ENCODE measurements around the gene NIPBL. TPM values are rescaled to one million over a fixed set of nuclear protein-coding genes. Genes with fewer than 3 reads are reported as not detected.

The NIPBL gene
- total and polyA plus RNA-seq, 5 experiments from 2014 or later, result 13.8 to 127 (median 36.4) TPM

- DNase-seq, result peak in 4 of 10 donors; percentile 15 to 76 (median 71)
- Mint-ChIP-seq H3K27me3 (no peaks in the 10 kb centered on the region), H3K9me3 (peaks cover 0 to 2% (median 0%) of the 10 kb centered on the region in 9 donors), H3K36me3 (peaks cover 0 to 12% (median 0%) of the 10 kb centered on the region in 3 donors), H3K4me1 (peaks cover 18 to 51% (median 35%) of the 10 kb centered on the region in 4 donors), H3K4me3 (peak overlapping the region in 8 of 10 donors; percentile 0 to 69 (median 48)), H3K27ac (peak overlapping the region in 6 of 10 donors; percentile 3 to 67 (median 42))
- POLR2A ChIA-PET, result interaction anchor here (0.5 to 1.0 kb wide), 3 partner anchors 128 to 501 kb away, joined by 3 to 4 read pairs (median 4); partner anchors contain the start of gene NUP155
- ATAC-seq, result peak; percentile 78 to 82
Measured at GRCh38 chr5:36870399-36871040, 6.0 kb upstream of the NIPBL start.

GRCh38 chr5:36874465-36874864 lies 2.1 kb upstream of the NIPBL start:
- Mint-ChIP-seq H3K4me1 (peaks cover 19 to 60% (median 44%) of the 10 kb centered on the region in 4 donors), H3K9me3 (no peaks in the 10 kb centered on the region), H3K36me3 (peaks cover 0 to 6% (median 4%) of the 10 kb centered on the region in 3 donors), H3K27ac (peak overlapping the region; percentile 95 to 99 (median 98)), H3K27me3 (no peaks in the 10 kb centered on the region), H3K4me3 (peak overlapping the region; percentile 88 to 99 (median 93))
- ATAC-seq, result no peak
- no peak for DNase-seq
- POLR2A ChIA-PET, result interaction anchor here (0.7 kb wide), 1 partner anchor 375 kb away, joined by 3 read pairs; the partner anchor contains the start of gene CPLANE1

DNA sequence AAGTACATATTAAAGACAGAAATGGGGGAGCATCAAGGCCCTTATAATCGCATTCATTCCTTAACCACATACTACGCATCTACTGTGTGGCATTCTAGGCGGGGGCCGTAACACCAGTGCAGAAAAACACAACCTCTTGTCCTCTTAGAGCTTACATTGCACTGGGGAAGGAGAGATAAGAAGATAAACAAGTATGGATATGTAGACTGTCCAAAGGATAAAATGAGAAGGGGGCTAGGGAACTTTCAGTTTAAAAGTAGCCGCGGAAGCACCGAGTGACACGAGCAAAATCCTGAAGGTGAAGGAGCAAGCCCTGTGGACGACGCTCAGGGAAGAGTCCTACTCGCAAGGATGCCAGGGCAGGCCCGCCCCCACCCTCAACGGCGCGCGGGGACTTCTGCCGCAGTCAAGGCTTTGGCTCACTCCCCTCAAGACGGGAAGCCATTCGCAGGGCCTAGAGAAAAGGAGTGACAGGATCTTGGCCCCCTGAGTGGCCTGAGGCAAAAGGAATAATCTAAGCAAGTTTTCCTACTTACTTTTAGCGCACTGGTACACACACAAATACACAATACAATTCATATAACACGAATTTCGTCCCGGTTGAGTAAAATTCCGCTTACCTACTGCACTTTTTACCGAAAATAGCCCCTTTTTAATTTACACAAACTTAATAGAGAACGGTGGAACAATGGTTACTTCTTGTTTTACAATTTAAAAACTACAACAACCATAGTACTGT lies 1.3 kb upstream of the NIPBL start:
- H3K4me3 Mint-ChIP-seq, result peak overlapping the region; percentile 88 to 99 (median 93)
- peak overlapping the region; percentile 95 to 99 (median 98) for H3K27ac Mint-ChIP-seq
- POLR2A ChIA-PET, result interaction anchor here (0.7 to 3.4 kb wide), 9 partner anchors 8 to 1019 kb away, joined by 3 to 21 read pairs (median 8); partner anchors contain the start of genes CPLANE1, IL7R, LMBRD2 and NADK2

GRCh38 chr5:36875790-36876298 lies 725 bp upstream of the NIPBL start:
- H3K36me3 Mint-ChIP-seq, result peaks cover 0 to 6% (median 4%) of the 10 kb centered on the region in 3 donors
- peak overlapping the region; percentile 88 to 99 (median 93) for H3K4me3 Mint-ChIP-seq
- H3K27ac Mint-ChIP-seq, result peak overlapping the region; percentile 95 to 99 (median 98)
- H3K27me3 Mint-ChIP-seq, result no peaks in the 10 kb centered on the region
- ATAC-seq (peak; percentile 60 to 65), DNase-seq (peak; percentile 66 to 86 (median 74))
- no peaks in the 10 kb centered on the region for H3K9me3 Mint-ChIP-seq
- POLR2A ChIA-PET, result interaction anchor here (0.6 to 3.4 kb wide), 19 partner anchors 9 to 1947 kb away, joined by 3 to 21 read pairs (median 4); partner anchors contain the start of genes DNAJC21, IL7R, LMBRD2 and NADK2
- peaks cover 18 to 68% (median 42%) of the 10 kb centered on the region in 4 donors for H3K4me1 Mint-ChIP-seq

More for the DNA sequence above, 1.3 kb upstream of the NIPBL start:
- DNase-seq (peak; percentile 39 to 66 (median 48)), ATAC-seq (peak; percentile 19 to 29)
- peaks cover 0 to 6% (median 4%) of the 10 kb centered on the region in 3 donors for H3K36me3 Mint-ChIP-seq
- no peaks in the 10 kb centered on the region for H3K9me3 Mint-ChIP-seq
- peaks cover 19 to 66% (median 42%) of the 10 kb centered on the region in 4 donors for H3K4me1 Mint-ChIP-seq
- no peaks in the 10 kb centered on the region for H3K27me3 Mint-ChIP-seq

- Mint-ChIP-seq H3K4me1 (peaks cover 23 to 72% (median 46%) of the 10 kb centered on the region in 4 donors), H3K4me3 (peak overlapping the region; percentile 88 to 99 (median 93)), H3K27me3 (no peaks in the 10 kb centered on the region)
Measured at GRCh38 chr5:36876965-36877666, 547 bp downstream of the NIPBL start.

DNA sequence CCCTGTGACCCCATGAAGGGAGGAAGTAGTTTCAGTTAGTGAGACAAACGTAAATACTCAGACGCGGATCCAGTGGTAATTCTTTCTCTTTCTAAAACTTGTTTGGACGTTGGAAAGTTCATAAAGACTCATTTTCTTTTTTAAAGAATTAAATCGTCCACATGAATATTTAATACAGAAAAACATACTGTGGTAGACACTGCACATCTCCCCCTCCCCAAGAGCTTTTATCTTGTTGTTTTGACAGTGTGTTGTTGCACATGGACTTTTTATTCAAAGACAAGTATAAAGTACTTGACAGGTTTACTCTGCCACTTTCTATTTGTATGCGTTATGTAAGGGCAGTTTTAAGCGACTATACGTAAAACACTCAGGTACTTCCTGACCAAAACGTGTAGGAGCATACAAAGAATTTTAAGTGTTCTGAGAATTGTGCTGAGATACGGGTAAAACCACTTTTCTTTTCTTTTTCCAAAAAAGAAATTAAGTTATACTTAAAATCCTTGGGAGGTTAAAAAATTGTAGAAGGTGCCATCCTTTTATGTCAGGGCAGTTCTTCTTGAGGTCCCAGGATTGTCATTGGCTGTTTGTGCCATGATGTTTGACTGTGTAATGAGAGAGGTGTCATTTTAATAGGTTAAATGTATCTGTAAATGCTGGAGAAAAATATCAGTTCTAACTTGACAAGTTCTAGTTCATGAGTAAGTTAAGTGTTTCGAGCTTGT lies 1.3 kb downstream of the NIPBL start:
- Mint-ChIP-seq H3K4me1 (peaks cover 25 to 71% (median 47%) of the 10 kb centered on the region in 4 donors), H3K27ac (peak overlapping the region; percentile 93 to 99 (median 98)), H3K27me3 (no peaks in the 10 kb centered on the region), H3K9me3 (no peaks in the 10 kb centered on the region), H3K36me3 (peaks cover 0 to 4% (median 0%) of the 10 kb centered on the region in 3 donors), H3K4me3 (peak overlapping the region; percentile 88 to 99 (median 93))
- DNase-seq (peak in 6 of 10 donors; percentile 8 to 60 (median 44)), ATAC-seq (peak in 1 of 2 donors; percentile 22)
- POLR2A ChIA-PET, result interaction anchor here (0.6 to 3.4 kb wide), 8 partner anchors 8 to 636 kb away, joined by 3 to 21 read pairs (median 8); partner anchors contain the start of genes NADK2 and NUP155

More at GRCh38 chr5:36876965-36877666, 547 bp downstream of the NIPBL start:
- ATAC-seq, result peak; percentile 24 to 32
- POLR2A ChIA-PET, result interaction anchor here (0.6 to 3.4 kb wide), 18 partner anchors 9 to 1948 kb away, joined by 3 to 21 read pairs (median 4); partner anchors contain the start of genes DNAJC21, IL7R, LMBRD2 and NADK2
- no peaks in the 10 kb centered on the region for H3K9me3 Mint-ChIP-seq
- peaks cover 0 to 5% (median 4%) of the 10 kb centered on the region in 3 donors for H3K36me3 Mint-ChIP-seq
- peak overlapping the region; percentile 93 to 99 (median 98) for H3K27ac Mint-ChIP-seq
- DNase-seq, result peak in 9 of 10 donors; percentile 36 to 79 (median 58)

GRCh38 chr5:36878392-36879082 lies 2.0 kb downstream of the NIPBL start:
- H3K27ac Mint-ChIP-seq, result peak overlapping the region; percentile 93 to 99 (median 98)
- DNase-seq (no peak), ATAC-seq (no peak)
- peaks cover 25 to 66% (median 43%) of the 10 kb centered on the region in 4 donors for H3K4me1 Mint-ChIP-seq
- no peaks in the 10 kb centered on the region for H3K9me3 Mint-ChIP-seq
- POLR2A ChIA-PET, result interaction anchor here (0.6 to 3.4 kb wide), 3 partner anchors 137 to 637 kb away, joined by 4 to 21 read pairs (median 10); partner anchors contain the start of genes NADK2 and NUP155
- H3K4me3 Mint-ChIP-seq, result peak overlapping the region; percentile 88 to 99 (median 93)
- no peaks in the 10 kb centered on the region for H3K27me3 Mint-ChIP-seq
- peaks cover 0 to 4% (median 0%) of the 10 kb centered on the region in 3 donors for H3K36me3 Mint-ChIP-seq

GRCh38 chr5:36879274-36880033 lies 2.9 kb downstream of the NIPBL start:
- Mint-ChIP-seq H3K4me3 (peak overlapping the region; percentile 88 to 99 (median 93)), H3K9me3 (no peaks in the 10 kb centered on the region), H3K36me3 (peaks cover 0 to 4% (median 0%) of the 10 kb centered on the region in 3 donors), H3K4me1 (peaks cover 29 to 66% (median 48%) of the 10 kb centered on the region in 4 donors), H3K27ac (peak overlapping the region in 8 of 10 donors; percentile 53 to 99 (median 96)), H3K27me3 (no peaks in the 10 kb centered on the region)
- no peak for ATAC-seq
- DNase-seq, result no peak
- POLR2A ChIA-PET, result interaction anchor here (0.6 kb wide), 1 partner anchor 136 kb away, joined by 4 read pairs; no protein-coding TSS in a partner anchor

DNA sequence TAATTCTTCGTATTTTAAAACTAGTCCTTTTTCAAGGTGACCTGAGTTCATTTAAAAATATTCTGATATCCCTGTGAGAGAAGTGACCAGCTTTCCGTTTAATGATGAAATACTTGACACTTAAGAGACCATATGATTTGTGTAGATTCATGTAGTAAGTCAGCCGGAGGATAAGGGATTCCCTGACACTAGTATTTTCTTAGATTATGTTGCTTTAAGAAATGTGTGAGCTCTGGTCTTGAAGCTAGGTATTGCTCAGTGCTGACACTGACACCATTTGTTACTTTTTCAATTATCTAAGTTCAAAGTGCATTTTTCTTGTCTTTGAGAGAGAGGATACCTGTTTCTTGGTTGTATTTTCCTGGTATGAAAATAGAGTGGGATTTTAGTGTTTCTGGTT lies 4.2 kb downstream of the NIPBL start:
- peaks cover 26 to 66% (median 49%) of the 10 kb centered on the region in 4 donors for H3K4me1 Mint-ChIP-seq
- H3K9me3 Mint-ChIP-seq, result no peaks in the 10 kb centered on the region
- H3K27ac Mint-ChIP-seq, result peak overlapping the region in 2 of 10 donors; percentile 29 to 53
- H3K4me3 Mint-ChIP-seq, result peak overlapping the region in 9 of 10 donors; percentile 30 to 70 (median 55)
- no peak for DNase-seq
- H3K27me3 Mint-ChIP-seq, result no peaks in the 10 kb centered on the region
- no peak for ATAC-seq
- peaks cover 4 to 8% (median 6%) of the 10 kb centered on the region in 3 donors for H3K36me3 Mint-ChIP-seq
- POLR2A ChIA-PET, result no interaction called here

DNA sequence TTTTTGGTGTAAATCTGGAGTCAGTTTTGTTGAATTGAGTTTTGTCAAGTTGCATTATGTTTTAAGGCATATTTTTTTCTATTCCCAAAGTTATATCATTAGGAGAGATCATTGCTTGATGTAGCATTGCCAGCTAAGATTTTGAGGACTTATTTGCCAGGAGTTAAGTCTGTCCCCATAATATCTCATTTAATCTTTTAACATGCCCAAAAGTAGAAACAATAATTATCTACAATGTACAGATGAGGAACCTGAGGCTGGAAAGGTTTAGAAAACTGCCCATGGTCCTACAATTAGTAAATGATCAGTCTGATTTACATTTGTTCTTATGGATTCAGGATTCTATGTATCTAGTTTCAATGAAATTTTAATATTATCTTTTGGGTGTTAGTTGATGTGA lies 4.7 kb downstream of the NIPBL start:
- Mint-ChIP-seq H3K27ac (peak overlapping the region in 2 of 10 donors; percentile 7 to 53), H3K27me3 (no peaks in the 10 kb centered on the region), H3K4me3 (peak overlapping the region in 9 of 10 donors; percentile 8 to 70 (median 55)), H3K4me1 (peaks cover 26 to 72% (median 55%) of the 10 kb centered on the region in 4 donors), H3K36me3 (peaks cover 0 to 10% (median 9%) of the 10 kb centered on the region in 3 donors), H3K9me3 (no peaks in the 10 kb centered on the region)
- no peak for ATAC-seq
- POLR2A ChIA-PET, result no interaction called here
- DNase-seq, result no peak
